Superior temporal gyrus (tissue), 1 donor: ENCODE measurements around the gene COL4A6.
"Not testable (repeated sequence)": the region's sequence is repeated elsewhere in the genome, so short reads cannot be mapped to it uniquely, and the experiment has no call there.

Source experiments
- DNase-seq: peaks from one replicate; pipeline ENCODE4 v3.0.0-alpha.2; 2016; ENCODE audit errors: extremely low spot score

Gene COL4A6

DNA sequence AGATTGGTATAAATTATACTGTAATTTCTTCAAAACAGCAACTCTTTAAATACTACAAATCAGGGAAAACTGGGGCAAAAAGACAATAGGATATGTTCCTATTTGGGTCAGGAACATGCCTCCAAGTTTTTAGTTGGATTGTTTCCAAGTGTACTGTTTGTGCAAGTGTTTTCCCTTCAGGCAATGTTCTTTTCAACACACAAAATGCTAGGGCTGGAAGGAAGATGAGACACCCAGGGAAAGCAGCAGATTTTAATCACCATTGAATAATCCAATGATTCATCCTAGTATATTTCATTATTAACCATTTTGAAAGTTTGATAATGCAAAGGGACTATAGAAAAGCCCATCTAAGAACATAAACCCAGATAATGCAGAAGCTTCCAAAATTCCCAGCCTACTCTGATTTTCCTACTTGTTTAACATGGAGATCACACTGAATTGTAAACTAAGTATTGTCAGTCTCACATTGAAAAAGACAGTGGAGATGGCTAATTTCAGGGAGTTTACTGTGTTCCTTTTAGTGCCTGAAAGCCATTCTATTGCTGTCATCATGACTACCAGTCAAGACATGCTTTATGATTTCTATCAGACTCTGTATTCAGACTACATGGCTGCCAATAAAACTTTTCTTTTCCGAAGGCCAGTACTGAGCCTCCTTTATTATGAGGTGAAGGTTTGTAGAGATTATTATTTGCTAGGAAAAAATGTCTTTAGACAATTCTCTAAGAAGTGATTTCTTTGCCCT, 38.6 kb downstream of the COL4A6 start:
- no peak for DNase-seq

DNA sequence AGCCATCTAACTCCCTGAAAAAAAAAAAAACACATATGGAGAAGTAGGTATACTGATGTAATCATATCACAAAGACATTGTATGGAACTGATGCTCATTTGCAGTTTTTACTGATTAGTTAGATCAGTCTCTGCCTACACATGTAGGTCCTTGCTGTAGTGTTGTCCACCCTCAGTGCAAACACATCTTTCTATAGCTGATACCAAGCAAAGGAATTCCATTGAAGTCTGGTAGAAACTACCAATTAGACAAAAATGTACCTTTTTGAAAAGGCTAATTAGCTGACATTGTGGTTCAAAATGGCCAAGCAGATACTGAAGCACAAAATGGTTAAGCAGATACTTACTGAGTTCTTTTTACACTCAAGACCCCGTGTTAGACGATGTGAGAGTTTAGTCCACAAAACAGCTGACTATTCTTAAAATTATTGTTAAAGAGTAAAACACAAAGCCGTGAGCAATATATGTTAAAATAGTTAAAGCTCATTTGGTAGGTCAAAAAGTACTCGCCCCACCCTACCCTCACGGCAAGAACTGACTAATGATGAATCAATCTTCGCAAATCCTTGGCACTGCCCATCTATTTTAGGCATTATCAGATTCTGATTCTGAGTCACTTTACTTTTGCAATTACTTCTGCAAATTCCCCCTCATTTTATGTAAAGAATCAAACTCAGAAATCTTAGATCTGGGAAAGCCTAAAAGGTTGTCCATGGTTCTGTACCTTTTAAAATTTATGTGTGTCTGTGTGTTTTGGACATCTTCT, 40.4 kb downstream of the COL4A6 start:
- DNase-seq: no peak

DNA sequence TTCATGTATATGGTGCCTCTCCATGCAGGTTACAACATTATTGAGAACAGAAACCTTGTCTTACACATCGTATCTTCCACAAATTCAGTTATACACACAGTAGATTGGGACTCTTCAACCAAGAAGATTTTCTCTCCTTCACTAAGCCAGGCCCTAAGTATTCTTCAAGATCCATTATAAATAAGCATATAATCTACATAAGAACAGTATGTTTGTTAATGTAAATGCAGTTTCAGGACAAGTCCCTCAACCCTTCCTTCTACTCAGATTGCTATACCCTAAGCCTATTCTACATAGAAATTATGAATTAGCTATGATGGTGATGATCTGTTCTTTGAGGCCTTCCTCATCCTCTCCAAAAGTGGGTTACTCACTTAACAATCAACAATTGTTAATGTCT, 41.2 kb downstream of the COL4A6 start:
- DNase-seq: no peak

DNA sequence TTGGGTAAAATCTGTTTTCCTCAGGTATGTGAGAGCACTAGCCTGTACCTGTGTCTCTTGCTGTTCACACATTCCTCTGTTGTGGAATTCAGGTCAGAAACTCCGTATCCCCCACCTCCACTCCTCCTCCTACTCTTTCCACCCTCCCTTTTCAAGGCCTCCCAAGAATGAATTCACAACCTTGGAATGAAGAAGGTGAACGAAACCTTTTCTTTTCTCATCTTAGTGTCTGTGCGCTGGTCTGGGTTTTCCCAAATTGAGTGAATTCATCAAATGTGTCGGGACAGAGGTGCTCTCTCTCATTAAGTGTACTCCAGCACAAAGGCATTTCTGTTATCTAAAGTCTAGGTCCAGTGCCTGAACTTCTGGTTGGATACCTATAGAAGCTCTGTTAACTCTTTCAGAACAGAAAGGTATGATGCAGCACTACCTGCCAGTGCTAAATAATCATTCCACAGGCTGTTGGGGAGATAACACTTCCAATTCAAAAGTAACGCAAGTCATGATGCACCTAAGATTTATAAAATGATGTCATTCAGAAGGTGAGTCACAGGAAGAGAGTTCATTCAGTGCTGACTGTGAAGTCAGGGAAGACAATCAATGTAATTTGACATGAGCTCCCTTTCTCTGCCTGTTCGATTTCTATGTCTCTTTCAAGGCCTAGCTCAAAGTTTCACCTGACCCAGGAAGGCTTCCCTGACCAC, 41.9 kb downstream of the COL4A6 start:
- DNase-seq: no peak

DNA sequence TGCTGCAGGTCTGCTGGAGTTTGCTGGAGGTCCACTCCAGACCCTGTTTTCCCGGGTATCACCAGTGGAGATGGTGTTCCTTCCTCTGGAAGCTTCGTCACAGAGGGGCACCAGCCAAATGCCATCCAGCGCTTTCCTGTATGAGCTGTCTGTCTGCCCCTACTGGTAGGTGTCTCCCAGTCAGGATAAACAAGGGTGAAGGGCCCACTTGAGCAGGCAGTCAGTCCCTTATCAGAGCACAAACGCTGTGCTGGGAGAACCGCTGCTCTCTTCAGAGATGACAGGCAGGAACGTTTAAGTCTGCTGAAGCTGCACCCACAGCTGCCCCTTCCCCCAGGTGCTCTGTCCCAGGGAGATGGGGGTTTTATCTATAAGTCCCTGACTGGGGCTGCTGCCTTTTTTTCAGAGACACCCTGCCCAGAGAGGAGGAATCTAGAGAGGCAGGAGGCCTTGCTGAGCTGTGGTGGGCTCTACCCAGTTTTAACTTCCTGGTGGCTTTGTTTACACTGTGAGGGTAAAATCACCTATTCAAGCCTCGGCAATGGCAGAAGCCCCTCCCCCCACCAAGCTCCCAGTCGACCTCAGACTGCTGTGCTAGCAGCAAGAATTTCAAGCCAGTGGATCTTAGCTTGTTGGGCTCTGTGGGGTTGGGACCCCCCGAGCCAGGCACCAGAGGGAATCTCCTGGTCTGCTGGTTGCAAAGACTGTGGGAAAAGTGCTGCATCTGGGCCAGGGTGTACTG, 47.1 kb downstream of the COL4A6 start:
- DNase-seq: not testable (repeated sequence)

DNA sequence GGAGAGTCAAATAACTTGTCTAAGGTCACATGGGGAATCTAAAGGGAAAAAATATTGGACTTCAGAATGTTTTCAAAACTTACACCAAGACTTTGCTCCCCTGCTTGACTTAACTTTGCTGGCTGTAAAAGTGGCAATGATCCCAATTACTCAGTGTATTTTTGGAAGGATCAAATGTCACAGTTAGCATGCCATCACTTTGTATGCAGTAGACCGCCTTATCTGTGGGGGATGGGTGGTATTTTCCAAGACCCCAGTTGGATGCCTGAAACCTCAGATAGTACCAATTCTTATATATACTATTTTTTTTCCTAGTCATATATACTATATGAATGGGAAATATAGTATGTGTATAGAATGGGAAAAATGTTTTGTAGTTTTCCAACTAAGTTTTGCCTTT, 53.4 kb downstream of the COL4A6 start:
- DNase-seq: no peak

DNA sequence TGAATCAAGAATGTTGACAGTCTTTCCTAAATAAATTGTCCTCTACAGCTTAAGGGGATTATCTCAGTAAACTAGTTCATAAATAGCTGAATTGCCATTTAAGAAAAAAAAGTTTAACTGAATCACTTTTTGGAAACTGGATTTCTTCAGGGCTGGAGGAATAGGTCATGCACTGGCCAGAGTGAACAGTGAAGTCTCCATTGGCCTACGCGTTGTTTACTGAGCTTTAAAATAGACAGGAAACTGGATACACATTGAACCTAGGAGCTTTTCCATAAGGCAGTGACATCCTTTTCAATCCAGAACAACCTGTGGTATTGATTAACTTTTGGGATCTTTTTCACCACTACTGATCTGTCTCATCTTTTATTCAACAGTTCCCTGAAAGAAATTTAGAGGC, 58.0 kb downstream of the COL4A6 start:
- DNase-seq: no peak

DNA sequence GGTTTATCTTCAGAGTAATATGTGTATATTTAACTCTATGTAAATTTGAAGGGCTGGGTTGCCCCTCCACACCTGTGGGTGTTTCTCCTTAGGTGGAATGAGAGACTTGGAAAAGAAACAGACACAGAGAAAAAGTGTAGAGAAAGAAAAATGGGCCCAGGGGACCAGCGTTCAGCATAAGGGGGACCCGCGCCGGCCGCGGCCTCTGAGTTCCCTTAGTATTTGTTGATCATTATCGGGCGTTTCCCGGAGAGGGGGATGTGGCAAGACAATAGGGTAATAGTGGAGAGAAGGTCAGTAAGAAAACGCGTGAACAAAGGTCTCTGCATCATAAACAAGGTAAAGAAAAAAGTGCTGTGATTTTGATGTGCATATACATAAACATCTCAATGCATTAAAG, 61.4 kb downstream of the COL4A6 start:
- not testable (repeated sequence) for DNase-seq

DNA sequence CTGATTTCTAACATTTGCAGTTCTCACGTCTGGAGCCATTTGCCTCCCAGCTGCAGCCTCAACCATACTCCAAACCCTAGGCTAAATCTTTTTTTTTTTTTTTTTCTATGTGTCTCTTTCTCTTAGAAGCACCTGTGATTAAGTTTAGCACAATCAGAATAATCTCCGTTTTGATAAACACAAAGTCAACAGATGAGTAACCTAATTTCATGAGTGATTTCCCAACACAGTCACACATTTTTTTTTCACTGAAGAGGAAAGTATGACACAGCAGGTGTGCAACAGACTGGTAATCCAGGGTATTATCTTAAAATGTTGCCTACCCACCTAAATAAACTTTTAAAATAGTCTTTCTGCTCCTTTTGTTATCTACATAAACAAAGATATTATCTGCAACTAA, 62.6 kb downstream of the COL4A6 start:
- DNase-seq: not testable (repeated sequence)

DNA sequence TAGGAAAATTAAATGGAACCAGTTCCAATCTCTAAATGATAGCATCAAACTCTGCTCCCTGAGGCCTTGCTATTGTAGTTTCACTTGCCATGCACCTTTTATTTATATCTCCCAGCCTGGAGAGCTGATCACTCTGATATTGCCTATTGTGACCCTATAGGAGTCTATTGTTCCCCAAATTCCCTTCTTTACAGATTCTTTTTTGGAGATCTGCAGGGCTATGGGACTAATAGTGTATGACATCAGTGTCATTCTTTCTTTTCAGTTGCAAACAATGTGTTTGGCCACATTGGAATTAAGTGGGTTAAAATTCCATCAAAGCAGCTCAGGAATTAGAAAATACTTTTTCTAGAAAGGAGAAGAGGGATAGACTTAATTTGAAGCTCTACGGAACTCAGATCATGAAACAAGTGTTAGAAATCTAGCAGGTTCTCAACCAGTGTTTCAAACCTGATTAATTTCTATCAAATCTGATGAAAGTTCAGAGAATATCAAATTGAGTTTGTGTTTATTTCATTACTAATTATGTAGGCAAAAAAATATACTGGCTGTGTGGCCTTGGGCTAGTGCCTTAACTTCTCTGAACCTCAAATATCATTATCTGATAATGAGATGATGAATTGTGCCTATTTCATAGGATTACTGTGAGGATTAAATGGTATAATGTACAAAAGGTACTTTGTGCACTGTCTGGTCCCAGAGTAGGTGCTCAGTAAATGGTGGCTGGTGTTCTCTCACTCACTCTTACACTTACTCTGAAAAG, 71.4 kb downstream of the COL4A6 start:
- DNase-seq: no peak

DNA sequence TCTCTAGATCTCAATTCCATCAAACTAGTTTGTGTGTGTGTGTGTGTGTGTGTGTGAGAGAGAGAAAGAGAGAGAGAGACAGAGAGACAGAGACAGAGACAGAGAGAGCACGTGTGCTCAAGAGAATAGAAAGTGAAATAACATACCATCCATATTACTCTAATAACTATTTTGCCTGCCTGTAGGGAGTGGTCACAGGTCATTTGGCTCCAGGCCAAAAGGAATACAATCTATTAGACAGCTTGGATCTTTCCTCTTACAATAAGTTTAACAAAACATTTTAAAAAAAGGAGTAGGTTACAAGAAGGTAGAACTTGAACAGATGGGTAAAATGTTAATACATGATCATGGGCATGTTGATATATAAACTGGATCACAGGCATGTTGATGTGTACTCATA, 76.2 kb downstream of the COL4A6 start:
- no peak for DNase-seq

DNA sequence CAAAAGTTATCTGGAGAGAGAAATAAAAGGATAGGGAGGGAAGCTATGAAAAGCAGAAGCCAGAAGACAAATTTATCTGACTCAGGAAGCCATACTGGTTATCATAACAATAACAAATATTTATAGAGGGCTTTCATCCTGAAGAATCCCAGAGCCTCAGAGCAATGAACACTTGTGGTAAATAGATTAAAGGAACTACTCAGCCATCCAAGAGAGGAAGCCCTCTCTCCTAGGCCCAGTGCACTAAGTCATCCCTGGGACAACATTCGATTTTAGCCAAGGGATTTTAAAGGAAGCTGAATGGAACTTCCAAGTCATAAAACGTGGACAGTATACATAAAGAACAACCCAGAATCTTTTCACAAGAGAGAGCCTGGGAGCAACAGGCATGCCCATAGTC, 76.9 kb downstream of the COL4A6 start:
- no peak for DNase-seq

DNA sequence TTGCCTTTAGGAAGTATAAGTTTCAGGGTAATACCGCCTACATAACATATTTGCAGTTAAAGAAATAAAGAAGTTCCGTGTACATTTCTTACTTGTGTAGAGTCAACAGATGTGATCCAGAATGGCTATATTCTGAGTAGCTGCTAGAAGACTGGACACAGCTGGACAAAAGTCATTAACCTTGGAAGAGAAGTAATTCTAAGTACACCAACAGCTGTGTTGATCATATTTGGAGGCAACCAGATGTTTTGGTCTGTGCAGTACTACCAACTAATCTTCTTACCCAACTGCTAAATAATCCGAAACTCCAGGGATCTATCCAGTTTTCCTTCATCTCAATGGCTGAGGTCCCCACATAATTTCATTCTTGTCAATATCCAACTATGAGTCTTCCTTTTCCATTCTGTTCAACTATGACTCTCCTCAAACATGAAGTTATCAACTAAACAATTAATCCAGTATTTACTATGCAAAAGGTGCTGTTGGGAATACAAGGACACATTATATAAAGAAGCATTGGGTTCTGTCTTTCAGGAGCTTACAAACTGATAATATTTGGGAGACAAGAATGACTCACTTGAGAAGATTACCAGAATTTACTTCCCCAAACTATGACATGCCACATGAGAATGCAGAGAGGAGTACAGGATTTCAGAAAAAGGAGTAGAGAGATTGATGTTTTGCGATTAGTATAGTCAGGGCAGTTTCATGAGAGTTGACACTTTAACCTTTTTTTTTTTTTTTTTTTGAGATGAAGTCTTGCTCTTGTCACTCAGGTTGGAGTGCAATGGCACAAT, 78.2 kb downstream of the COL4A6 start:
- DNase-seq: no peak

DNA sequence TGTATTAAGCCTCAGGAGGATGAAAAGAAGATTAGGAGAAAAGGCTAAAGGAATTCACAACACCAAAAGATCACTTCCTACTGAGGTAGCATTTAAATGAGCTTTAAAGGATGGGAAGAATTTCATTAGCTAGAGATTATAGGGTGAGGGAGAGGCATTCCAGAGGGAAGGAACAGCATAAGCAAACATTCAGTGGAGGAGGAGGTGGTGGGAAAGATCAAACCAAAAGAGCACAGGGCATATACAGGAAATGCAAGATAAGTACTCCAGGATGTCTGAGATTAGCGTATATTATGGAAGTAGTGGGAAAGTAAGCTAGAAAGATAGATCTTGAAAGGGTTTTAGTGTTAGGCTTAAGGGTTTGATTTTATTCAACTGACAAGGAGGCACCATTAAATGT, 84.8 kb downstream of the COL4A6 start:
- DNase-seq: no peak

DNA sequence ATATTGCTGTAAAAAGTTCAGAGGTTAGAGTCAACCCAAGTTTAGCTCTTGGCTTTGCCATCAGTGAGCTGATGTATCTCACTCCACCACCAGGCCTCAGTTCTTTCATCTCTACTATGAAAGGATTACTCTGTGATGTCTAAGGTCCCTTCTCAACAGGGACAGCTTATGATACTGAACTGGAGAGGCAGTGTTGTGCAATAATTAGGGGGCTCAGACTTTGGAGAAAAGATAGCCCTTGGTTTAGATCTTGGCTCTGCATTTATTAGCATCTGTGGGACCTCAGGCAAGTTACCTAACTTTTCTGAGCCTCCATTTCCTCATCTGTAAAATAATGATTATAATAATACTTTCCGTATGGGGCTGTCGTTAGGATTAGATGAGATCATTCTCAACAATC, 89.0 kb downstream of the COL4A6 start:
- no peak for DNase-seq

DNA sequence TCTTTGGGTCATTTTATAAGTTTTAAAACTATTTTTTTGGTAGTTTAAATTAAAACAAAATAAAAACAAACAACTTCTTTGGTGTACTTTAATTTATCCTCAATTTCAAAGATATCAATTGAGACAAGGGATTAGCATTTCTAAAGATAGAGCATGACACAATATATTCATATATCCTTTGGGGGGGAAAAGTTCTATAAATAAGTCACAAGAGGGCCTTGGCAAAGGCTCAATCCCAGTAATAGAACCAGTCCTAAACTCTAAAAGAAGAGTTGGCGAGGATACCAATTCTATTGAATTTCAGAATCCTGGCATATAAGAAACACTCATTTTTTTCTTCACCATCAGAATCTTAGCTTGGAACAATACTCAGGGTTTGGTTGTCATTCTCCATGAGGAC, 89.7 kb downstream of the COL4A6 start:
- no peak for DNase-seq

DNA sequence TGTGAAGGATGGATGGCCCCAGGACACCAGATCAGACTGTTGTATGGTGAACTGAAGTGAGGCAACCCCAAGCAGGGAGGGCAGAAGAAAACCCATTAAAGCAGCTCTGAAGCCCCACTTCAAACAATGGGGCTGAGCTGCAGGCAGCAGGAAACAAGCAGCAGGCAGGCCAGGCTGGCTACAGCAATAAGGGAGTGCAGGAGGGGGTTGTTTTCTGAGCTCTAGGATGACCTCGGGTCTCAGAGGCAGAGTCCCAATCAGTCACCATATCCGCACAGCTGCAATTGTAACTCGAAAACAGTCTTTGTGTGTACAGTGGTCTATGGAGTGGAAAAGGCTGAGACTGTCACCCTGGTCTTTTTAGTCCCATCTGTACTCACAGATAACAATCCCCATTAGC, 90.4 kb downstream of the COL4A6 start:
- DNase-seq: no peak

DNA sequence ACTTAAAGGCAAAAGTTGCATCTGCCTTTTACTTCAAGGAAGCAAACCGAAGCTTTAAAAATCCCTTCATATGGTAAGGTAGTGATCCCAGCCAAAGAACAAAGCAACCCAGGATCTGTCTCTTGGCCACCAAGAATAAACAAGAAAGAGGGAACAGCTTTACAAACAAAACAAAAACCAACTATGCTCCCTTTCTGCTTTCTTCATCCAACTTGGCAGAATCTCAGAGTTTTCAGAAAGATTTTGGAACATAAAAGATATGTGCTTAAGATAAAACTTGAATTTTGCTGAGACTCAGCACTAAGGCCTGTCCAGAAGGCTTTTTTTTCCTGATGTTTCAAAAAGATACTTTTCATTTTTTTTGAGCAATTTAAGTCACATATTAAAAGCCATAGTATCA, 94.0 kb downstream of the COL4A6 start:
- no peak for DNase-seq

DNA sequence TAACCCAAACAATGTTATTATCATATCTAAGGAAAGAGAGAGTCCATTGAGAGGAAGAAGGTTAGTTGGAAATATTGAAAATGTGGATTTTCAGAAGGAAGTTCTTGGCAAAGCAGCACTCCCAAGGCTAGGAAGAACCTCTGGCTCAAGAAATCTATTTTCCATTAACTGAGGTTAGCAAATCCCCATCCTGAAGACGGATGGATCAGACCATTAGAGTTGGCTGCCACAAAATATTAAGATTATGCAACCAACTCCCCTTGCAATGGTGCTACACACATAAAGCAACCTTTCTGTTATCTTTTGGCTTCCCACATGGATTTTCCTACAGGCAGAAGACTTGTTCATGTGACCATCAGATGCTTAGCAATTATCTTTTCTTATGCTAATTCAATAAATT, 96.3 kb downstream of the COL4A6 start:
- DNase-seq: no peak

DNA sequence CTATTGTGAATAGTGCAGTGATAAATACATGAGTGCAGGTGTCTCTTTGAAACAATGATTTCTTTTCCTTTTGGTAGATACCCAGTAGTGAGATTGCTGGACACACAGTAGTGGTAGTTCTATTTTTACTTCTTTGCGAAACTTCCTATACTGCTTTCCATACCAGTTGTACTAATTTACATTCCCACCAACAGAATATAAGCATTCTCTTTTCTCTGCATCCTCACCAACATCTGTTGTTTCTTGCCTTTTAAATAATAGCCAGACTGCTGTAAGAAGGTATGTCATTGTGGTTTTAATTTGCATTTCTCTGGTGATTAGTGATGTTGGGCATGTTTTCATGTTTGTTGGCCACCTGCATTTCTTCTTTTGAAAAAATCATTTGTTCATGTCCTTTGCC, 105.9 kb downstream of the COL4A6 start:
- DNase-seq: no peak
